Measurements from ENCODE around the gene STIP1. TPM values are rescaled to one million over a fixed set of nuclear protein-coding genes. Genes with fewer than 3 reads are reported as not detected.

The STIP1 gene
- total RNA-seq, 3 donors from 2014 or later, result 49.4 to 118 (median 80.3) TPM

GRCh38 chr11:64176751-64177150, 9.2 kb upstream of the STIP1 start:
- intact Hi-C loops (cut with DNase I, micrococcal nuclease), result no loop called here
- Histone ChIP-seq H3K4me3 (no peak overlapping the region), H3K9me3 (no peaks in the 10 kb centered on the region), H3K36me3 (ENCODE audit: low read depth) (no peaks in the 10 kb centered on the region), H3K4me1 (ENCODE audit: low read depth) (peaks cover 8% of the 10 kb centered on the region)
- no peak for DNase-seq
- ATAC-seq, result no peak
- TF ChIP-seq CTCF (IDR thresholded peaks at IDR 0.05), result no peak

- Histone ChIP-seq H3K4me3 (no peak overlapping the region), H3K36me3 (ENCODE audit: low read depth) (no peaks in the 10 kb centered on the region), H3K4me1 (ENCODE audit: low read depth) (peaks cover 10% of the 10 kb centered on the region), H3K9me3 (no peaks in the 10 kb centered on the region)
- no peak for TF ChIP-seq CTCF (IDR thresholded peaks at IDR 0.05)
- intact Hi-C loops (cut with DNase I, micrococcal nuclease), result no loop called here
- DNase-seq, result no peak
- ATAC-seq, result no peak
These were observed 7.8 kb upstream of the STIP1 start for GRCh38 chr11:64178203-64178602.

- Histone ChIP-seq H3K4me3 (no peak overlapping the region), H3K9me3 (no peaks in the 10 kb centered on the region), H3K4me1 (ENCODE audit: low read depth) (peaks cover 17% of the 10 kb centered on the region), H3K36me3 (ENCODE audit: low read depth) (no peaks in the 10 kb centered on the region)
- TF ChIP-seq CTCF (IDR thresholded peaks at IDR 0.05), result no peak
- no peak for DNase-seq
- no peak for ATAC-seq
- intact Hi-C loops (cut with DNase I, micrococcal nuclease), result no loop called here
These were observed 6.9 kb upstream of the STIP1 start for GRCh38 chr11:64178951-64179639.

GRCh38 chr11:64180891-64181290, 5.1 kb upstream of the STIP1 start:
- Histone ChIP-seq H3K9me3 (no peaks in the 10 kb centered on the region), H3K4me1 (ENCODE audit: low read depth) (peaks cover 25% of the 10 kb centered on the region), H3K36me3 (ENCODE audit: low read depth) (peaks cover 3% of the 10 kb centered on the region), H3K4me3 (no peak overlapping the region)
- no peak for TF ChIP-seq CTCF (IDR thresholded peaks at IDR 0.05)
- DNase-seq (no peak), ATAC-seq (no peak)
- intact Hi-C loops (cut with DNase I, micrococcal nuclease), result loop anchor here in 1 of 2 donors (10.0 kb wide), 1 partner anchor 64 kb away; the partner anchor contains the start of genes FKBP2 and PPP1R14B

GRCh38 chr11:64181506-64182411, 4.2 kb upstream of the STIP1 start:
- no peak for TF ChIP-seq CTCF (IDR thresholded peaks at IDR 0.05)
- H3K4me3 ChIP-seq, result no peak overlapping the region
- no peaks in the 10 kb centered on the region for H3K9me3 ChIP-seq
- intact Hi-C loops (cut with DNase I, micrococcal nuclease), result loop anchor here in 1 of 2 donors (10.0 kb wide), 1 partner anchor 63 kb away; the partner anchor contains the start of genes FKBP2 and PPP1R14B
- peaks cover 4% of the 10 kb centered on the region for H3K36me3 ChIP-seq (ENCODE audit: low read depth)
- ATAC-seq (peak; percentile 59), DNase-seq (peak; percentile 90 to 92 (median 92))
- H3K4me1 ChIP-seq (ENCODE audit: low read depth), result peaks cover 25% of the 10 kb centered on the region

Data from mucosa of descending colon (tissue), 3 donors.